Mammary epithelial cell (primary cell): ENCODE measurements around the gene TYW1B.
"Not testable (repeated sequence)": the region's sequence is repeated elsewhere in the genome, so short reads cannot be mapped to it uniquely, and the experiment has no call there.

Experiments used
- CTCF ChIP-seq, 2 donors: IDR thresholded peaks in 1 of 2; conservative IDR thresholded peaks in 1 of 2; 2 replicates each; pipeline ENCODE4 v1.5.1; 2011 to 2012; ENCODE audit warnings: inconsistent platforms in 2 of 2, low read length in 2 of 2, mild to moderate bottlenecking in 2 of 2, control low read depth in 1 of 2, low read depth in 1 of 2; ENCODE audit not compliant: insufficient read depth in 1 of 2; ENCODE audit errors: extremely low read depth in 1 of 2
- EZH2 ChIP-seq: IDR thresholded peaks from 2 replicates; pipeline ENCODE4 v1.6.1; 2012; ENCODE audit warnings: low read length, inconsistent platforms, borderline replicate concordance

DNA sequence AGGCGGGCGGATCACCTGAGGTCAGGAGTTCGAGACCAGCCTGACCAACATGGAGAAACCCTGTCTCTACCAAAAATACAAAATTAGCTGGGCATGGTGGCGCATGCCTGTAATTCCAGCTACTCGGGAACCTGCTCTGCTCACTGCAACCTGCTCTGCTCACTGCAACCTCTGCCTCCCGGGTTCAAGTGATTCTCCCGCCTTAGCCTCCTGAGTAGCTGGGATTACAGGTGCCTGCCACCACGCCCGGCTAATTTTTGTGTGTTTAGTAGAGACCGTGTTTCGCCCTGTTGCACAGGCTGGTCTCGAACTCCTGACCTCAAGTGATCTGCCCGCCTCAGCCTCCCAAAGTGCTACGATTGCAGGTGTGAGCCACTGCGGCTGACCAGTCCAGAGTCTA is 16.1 kb upstream of the TYW1B start:
- TF ChIP-seq CTCF (conservative IDR thresholded peaks at IDR 0.05 in 1 of 2, IDR thresholded peaks at IDR 0.05 in 1 of 2; ENCODE audit: extremely low read depth in 1 of 2, insufficient read depth in 1 of 2, low read depth in 1 of 2, low read length in 2 of 2); EZH2: not testable (repeated sequence)
